Vagina (tissue), 2 donors: ENCODE results near the gene STOX2. TPM values are rescaled to one million over a fixed set of nuclear protein-coding genes. Genes with fewer than 3 reads are reported as not detected.

Source experiments
- DNase-seq, 2 donors: peaks; one replicate each; pipeline ENCODE4 v3.0.0-alpha.2; 2017; ENCODE audit errors: extremely low spot score in 2 of 2
- H3K27ac ChIP-seq: fragments of 200-600 bp; sonication (generic); one replicate; pipeline ENCODE4 v1.5.1; 2019
- H3K27me3 ChIP-seq: fragments of 200-600 bp; sonication (generic); one replicate; pipeline ENCODE4 v1.5.1; 2019
- H3K36me3 ChIP-seq, 2 donors: fragments of 200-600 bp; sonication (generic); one replicate each; pipeline ENCODE4 v1.5.1; 2017 to 2019
- H3K4me1 ChIP-seq: fragments of 200-600 bp; sonication (generic); one replicate; pipeline ENCODE4 v1.5.1; 2019
- H3K4me3 ChIP-seq, 2 donors: fragments of 200-600 bp; sonication (generic); 1 replicate in 1 of 2; 2 replicates in 1 of 2; pipeline ENCODE4 v1.5.1; 2016 to 2019
- H3K9me3 ChIP-seq: fragments of 200-600 bp; sonication (generic); one replicate; pipeline ENCODE4 v1.5.1; 2019
- CTCF ChIP-seq, 3 experiments: fragments of 450-650 bp in 2 of 3; fragments of 200-600 bp in 1 of 3; sonication (generic) in 1 of 3; IDR thresholded peaks; one replicate each; pipeline ENCODE4 v1.5.1; 2017 to 2019; ENCODE audit warnings: antibody characterized with exemption in 3 of 3, mild to moderate bottlenecking in 2 of 3, moderate library complexity in 2 of 3
- POLR2A ChIP-seq, 2 donors: fragments of 450-650 bp; IDR thresholded peaks; one replicate each; pipeline ENCODE4 v1.6.1; 2017; ENCODE audit warnings: antibody characterized with exemption in 2 of 2, mild to moderate bottlenecking in 2 of 2, moderate library complexity in 2 of 2
- POLR2AphosphoS5 ChIP-seq, 2 donors: sonication (generic); formaldehyde crosslinking; IDR thresholded peaks; one replicate each; pipeline ENCODE4 v1.9.0; 2017; ENCODE audit warnings: antibody characterized with exemption in 2 of 2, mild to moderate bottlenecking in 2 of 2, low read depth in 1 of 2; ENCODE audit not compliant: insufficient read depth in 1 of 2
- intact Hi-C: fragments of 100-400 bp; cut with DNase I; formaldehyde crosslinking; loops from one replicate; pipeline ENCODE4 v1.15.1; 2023
- total RNA-seq: library from RNA; depleted of rRNA; stranded (reverse); fragments of >200 nt; gene quantifications from one replicate; pipeline ENCODE4 v1.2.3, GENCODE V29; 2016

STOX2 gene
- total RNA-seq, 1 donor from 2014 or later, result 11.5 TPM

GRCh38 chr4:183932576-183932975 is 27.5 kb downstream of the STOX2 start:
- no peak overlapping the region for H3K27ac ChIP-seq
- DNase-seq, result no peak
- no peak overlapping the region for H3K4me3 ChIP-seq
- H3K4me1 ChIP-seq, result no peaks in the 10 kb centered on the region
- H3K27me3 ChIP-seq, result no peaks in the 10 kb centered on the region
- intact Hi-C loops, result no loop called here
- H3K9me3 ChIP-seq, result no peaks in the 10 kb centered on the region
- TF ChIP-seq POLR2AphosphoS5 (IDR thresholded peaks at IDR 0.05; ENCODE audit: insufficient read depth in 1 of 2, low read depth in 1 of 2), result no peak
- no peak for TF ChIP-seq POLR2A (IDR thresholded peaks at IDR 0.05)
- no peak for TF ChIP-seq CTCF (IDR thresholded peaks at IDR 0.05)
- H3K36me3 ChIP-seq, result no peaks in the 10 kb centered on the region

GRCh38 chr4:183934761-183935160 is 29.7 kb downstream of the STOX2 start:
- no peak for DNase-seq
- intact Hi-C loops, result no loop called here
- Histone ChIP-seq H3K9me3 (no peaks in the 10 kb centered on the region), H3K27me3 (no peaks in the 10 kb centered on the region), H3K4me1 (no peaks in the 10 kb centered on the region), H3K4me3 (no peak overlapping the region), H3K27ac (no peak overlapping the region), H3K36me3 (no peaks in the 10 kb centered on the region)
- TF ChIP-seq POLR2AphosphoS5 (IDR thresholded peaks at IDR 0.05; ENCODE audit: insufficient read depth in 1 of 2, low read depth in 1 of 2) (no peak), POLR2A (IDR thresholded peaks at IDR 0.05) (no peak)

GRCh38 chr4:183935355-183936005 is 30.4 kb downstream of the STOX2 start:
- Histone ChIP-seq H3K27ac (no peak overlapping the region), H3K36me3 (no peaks in the 10 kb centered on the region), H3K4me3 (no peak overlapping the region), H3K4me1 (no peaks in the 10 kb centered on the region), H3K9me3 (no peaks in the 10 kb centered on the region), H3K27me3 (no peaks in the 10 kb centered on the region)
- no peak for DNase-seq
- no peak for TF ChIP-seq POLR2AphosphoS5 (IDR thresholded peaks at IDR 0.05; ENCODE audit: insufficient read depth in 1 of 2, low read depth in 1 of 2)
- no peak for TF ChIP-seq POLR2A (IDR thresholded peaks at IDR 0.05)
- no peak for TF ChIP-seq CTCF (IDR thresholded peaks at IDR 0.05)
- intact Hi-C loops, result no loop called here

- no peaks in the 10 kb centered on the region for H3K36me3 ChIP-seq
- intact Hi-C loops, result no loop called here
- no peaks in the 10 kb centered on the region for H3K9me3 ChIP-seq
- TF ChIP-seq POLR2AphosphoS5 (IDR thresholded peaks at IDR 0.05; ENCODE audit: insufficient read depth in 1 of 2, low read depth in 1 of 2), result no peak
- TF ChIP-seq POLR2A (IDR thresholded peaks at IDR 0.05), result no peak
- no peak for TF ChIP-seq CTCF (IDR thresholded peaks at IDR 0.05)
- H3K27me3 ChIP-seq, result no peaks in the 10 kb centered on the region
- H3K4me3 ChIP-seq, result no peak overlapping the region
- H3K4me1 ChIP-seq, result no peaks in the 10 kb centered on the region
- no peak for DNase-seq
- H3K27ac ChIP-seq, result no peak overlapping the region
Observed at GRCh38 chr4:183936047-183936446, 30.9 kb downstream of the STOX2 start.

GRCh38 chr4:183936574-183937345 is 31.7 kb downstream of the STOX2 start:
- DNase-seq, result no peak
- intact Hi-C loops, result no loop called here
- Histone ChIP-seq H3K9me3 (no peaks in the 10 kb centered on the region), H3K4me1 (no peaks in the 10 kb centered on the region), H3K27me3 (no peaks in the 10 kb centered on the region), H3K27ac (no peak overlapping the region), H3K4me3 (no peak overlapping the region), H3K36me3 (no peaks in the 10 kb centered on the region)
- no peak for TF ChIP-seq POLR2AphosphoS5 (IDR thresholded peaks at IDR 0.05; ENCODE audit: insufficient read depth in 1 of 2, low read depth in 1 of 2)
- TF ChIP-seq CTCF (IDR thresholded peaks at IDR 0.05), result no peak
- TF ChIP-seq POLR2A (IDR thresholded peaks at IDR 0.05), result no peak
